ENCODE data around the gene UNC80.

DNA sequence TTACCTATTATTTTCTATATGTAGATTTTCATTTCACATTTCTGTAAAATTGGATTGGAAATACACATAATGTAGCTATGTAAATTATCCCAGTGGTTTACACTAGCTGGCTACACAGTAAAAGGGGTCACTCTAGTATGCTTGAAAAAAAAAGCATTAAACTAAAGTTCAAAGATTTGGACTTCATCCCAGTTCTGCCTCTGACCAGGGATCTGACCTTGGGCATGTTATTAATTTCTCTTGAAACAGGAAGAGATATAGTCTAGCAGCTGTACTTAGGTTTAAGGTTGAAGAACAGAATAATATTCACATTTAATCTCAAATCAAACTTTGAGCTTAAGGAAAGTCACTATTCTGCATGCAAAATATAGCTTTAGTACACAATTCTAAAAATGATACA, 166.3 kb downstream of the UNC80 start:
- TF ChIP-seq, protein P1, sequence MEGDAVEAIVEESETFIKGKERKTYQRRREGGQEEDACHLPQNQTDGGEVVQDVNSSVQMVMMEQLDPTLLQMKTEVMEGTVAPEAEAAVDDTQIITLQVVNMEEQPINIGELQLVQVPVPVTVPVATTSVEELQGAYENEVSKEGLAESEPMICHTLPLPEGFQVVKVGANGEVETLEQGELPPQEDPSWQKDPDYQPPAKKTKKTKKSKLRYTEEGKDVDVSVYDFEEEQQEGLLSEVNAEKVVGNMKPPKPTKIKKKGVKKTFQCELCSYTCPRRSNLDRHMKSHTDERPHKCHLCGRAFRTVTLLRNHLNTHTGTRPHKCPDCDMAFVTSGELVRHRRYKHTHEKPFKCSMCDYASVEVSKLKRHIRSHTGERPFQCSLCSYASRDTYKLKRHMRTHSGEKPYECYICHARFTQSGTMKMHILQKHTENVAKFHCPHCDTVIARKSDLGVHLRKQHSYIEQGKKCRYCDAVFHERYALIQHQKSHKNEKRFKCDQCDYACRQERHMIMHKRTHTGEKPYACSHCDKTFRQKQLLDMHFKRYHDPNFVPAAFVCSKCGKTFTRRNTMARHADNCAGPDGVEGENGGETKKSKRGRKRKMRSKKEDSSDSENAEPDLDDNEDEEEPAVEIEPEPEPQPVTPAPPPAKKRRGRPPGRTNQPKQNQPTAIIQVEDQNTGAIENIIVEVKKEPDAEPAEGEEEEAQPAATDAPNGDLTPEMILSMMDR (IDR thresholded peaks at IDR 0.05), result no peak
- no peak for TF ChIP-seq POLR2A (IDR thresholded peaks at IDR 0.05)
